Neural progenitor cell (in vitro differentiated cells): Measurements from ENCODE around the gene SHISAL2A. TPM values are rescaled to one million over a fixed set of nuclear protein-coding genes. Genes with fewer than 3 reads are reported as not detected.
A peak's percentile ranks its signal among the peaks of the same experiment; 100 is the strongest.

ENCODE experiments used
- DNase-seq: peaks from one replicate; pipeline ENCODE4 v3.0.0-alpha.2; 2016; ENCODE audit warnings: low spot score
- H2AFZ ChIP-seq: fragments of 200-600 bp; sonication (generic); replicated peaks from 2 replicates; pipeline ENCODE4 v1.6.1; 2016; ENCODE audit warnings: antibody characterized with exemption
- H3F3A ChIP-seq: fragments of 200-600 bp; sonication (generic); 2 replicates; pipeline ENCODE4 v1.6.1; 2016; ENCODE audit warnings: antibody characterized with exemption, low read depth
- H3K27ac ChIP-seq: fragments of 200-600 bp; sonication (generic); 2 replicates; pipeline ENCODE4 v1.5.1; 2016; ENCODE audit warnings: mild to moderate bottlenecking
- H3K27me3 ChIP-seq: fragments of 200-600 bp; sonication (generic); 2 replicates; pipeline ENCODE4 v1.6.1; 2016; ENCODE audit warnings: mild to moderate bottlenecking, moderate library complexity
- H3K36me3 ChIP-seq: fragments of 200-600 bp; sonication (generic); 2 replicates; pipeline ENCODE4 v1.5.1; 2016
- H3K4me1 ChIP-seq: fragments of 200-600 bp; sonication (generic); 2 replicates; pipeline ENCODE4 v1.6.1; 2016; ENCODE audit warnings: mixed run types
- H3K4me2 ChIP-seq: fragments of 200-600 bp; sonication (generic); 2 replicates; pipeline ENCODE4 v1.6.1; 2016
- H3K4me3 ChIP-seq: fragments of 200-600 bp; sonication (generic); 2 replicates; pipeline ENCODE4 v1.5.1; 2016
- H3K79me2 ChIP-seq: fragments of 200-600 bp; sonication (generic); 2 replicates; pipeline ENCODE4 v1.6.1; 2016; ENCODE audit warnings: low read depth
- H3K9ac ChIP-seq: fragments of 200-600 bp; sonication (generic); 2 replicates; pipeline ENCODE4 v1.6.1; 2016
- H3K9me3 ChIP-seq: fragments of 200-600 bp; sonication (generic); 2 replicates; pipeline ENCODE4 v1.5.1; 2016; ENCODE audit warnings: low read depth
- H4K20me1 ChIP-seq: fragments of 200-600 bp; sonication (generic); 2 replicates; pipeline ENCODE4 v1.6.1; 2016; ENCODE audit warnings: low read depth
- H3K27ac Mint-ChIP-seq: 3 replicates; pipeline ENCODE4 v1.8.0; 2021; ENCODE audit warnings: mixed read lengths
- H3K27me3 Mint-ChIP-seq: 2 replicates; pipeline ENCODE4 v1.8.0; 2022; ENCODE audit warnings: low read depth, mild to moderate bottlenecking, inconsistent platforms, moderate library complexity, mixed read lengths; ENCODE audit not compliant: insufficient read depth
- H3K36me3 Mint-ChIP-seq: 3 replicates; pipeline ENCODE4 v1.8.0; 2021; ENCODE audit warnings: mixed read lengths
- H3K4me1 Mint-ChIP-seq: 3 replicates; pipeline ENCODE4 v1.8.0; 2021; ENCODE audit warnings: mixed read lengths
- H3K4me3 Mint-ChIP-seq: 3 replicates; pipeline ENCODE4 v1.8.0; 2021; ENCODE audit warnings: mild to moderate bottlenecking, moderate library complexity, mixed read lengths
- H3K9me3 Mint-ChIP-seq: 3 replicates; pipeline ENCODE4 v1.8.0; 2020; ENCODE audit warnings: mixed read lengths
- CTCF ChIP-seq: fragments of 200-600 bp; sonication (generic); IDR thresholded peaks from 2 replicates; pipeline ENCODE4 v1.5.1; 2017; ENCODE audit warnings: antibody characterized with exemption, mild to moderate bottlenecking
- EZH2 ChIP-seq: fragments of 200-600 bp; sonication (generic); IDR thresholded peaks from 2 replicates; pipeline ENCODE4 v1.6.1; 2017; ENCODE audit warnings: antibody characterized with exemption, mild to moderate bottlenecking, moderate library complexity
- EZH2phosphoT487 ChIP-seq: fragments of 200-600 bp; sonication (generic); IDR thresholded peaks from 2 replicates; pipeline ENCODE4 v1.6.1; 2017; ENCODE audit warnings: antibody characterized with exemption
- total RNA-seq: library from RNA; depleted of rRNA; stranded (reverse); fragments of >200 nt; gene quantifications from 2 replicates; pipeline ENCODE4 v1.2.3, GENCODE V29; 2015; ENCODE audit warnings: low replicate concordance

SHISAL2A gene
- total RNA-seq, 1 donor from 2014 or later, result 0.11 TPM

- Histone ChIP-seq H3F3A (peaks cover 32% of the 10 kb centered on the region), H3K9ac (no peak overlapping the region), H3K27ac (no peak overlapping the region), H4K20me1 (no peaks in the 10 kb centered on the region), H3K36me3 (no peaks in the 10 kb centered on the region), H3K9me3 (no peaks in the 10 kb centered on the region), H3K4me1 (peaks cover 15% of the 10 kb centered on the region), H3K4me2 (no peak overlapping the region), H3K27me3 (no peaks in the 10 kb centered on the region), H2AFZ (peak overlapping the region; percentile 37), H3K79me2 (no peaks in the 10 kb centered on the region), H3K4me3 (no peak overlapping the region)
- Mint-ChIP-seq H3K27me3 (peaks cover 6% of the 10 kb centered on the region), H3K9me3 (no peaks in the 10 kb centered on the region), H3K27ac (no peak overlapping the region), H3K36me3 (no peaks in the 10 kb centered on the region), H3K4me1 (peaks cover 24% of the 10 kb centered on the region), H3K4me3 (no peak overlapping the region)
- TF ChIP-seq CTCF (no peak), EZH2phosphoT487 (no peak), EZH2 (no peak)
- DNase-seq, result no peak
Observed at GRCh38 chr1:52674497-52675384, 41.8 kb downstream of the SHISAL2A start.

DNA sequence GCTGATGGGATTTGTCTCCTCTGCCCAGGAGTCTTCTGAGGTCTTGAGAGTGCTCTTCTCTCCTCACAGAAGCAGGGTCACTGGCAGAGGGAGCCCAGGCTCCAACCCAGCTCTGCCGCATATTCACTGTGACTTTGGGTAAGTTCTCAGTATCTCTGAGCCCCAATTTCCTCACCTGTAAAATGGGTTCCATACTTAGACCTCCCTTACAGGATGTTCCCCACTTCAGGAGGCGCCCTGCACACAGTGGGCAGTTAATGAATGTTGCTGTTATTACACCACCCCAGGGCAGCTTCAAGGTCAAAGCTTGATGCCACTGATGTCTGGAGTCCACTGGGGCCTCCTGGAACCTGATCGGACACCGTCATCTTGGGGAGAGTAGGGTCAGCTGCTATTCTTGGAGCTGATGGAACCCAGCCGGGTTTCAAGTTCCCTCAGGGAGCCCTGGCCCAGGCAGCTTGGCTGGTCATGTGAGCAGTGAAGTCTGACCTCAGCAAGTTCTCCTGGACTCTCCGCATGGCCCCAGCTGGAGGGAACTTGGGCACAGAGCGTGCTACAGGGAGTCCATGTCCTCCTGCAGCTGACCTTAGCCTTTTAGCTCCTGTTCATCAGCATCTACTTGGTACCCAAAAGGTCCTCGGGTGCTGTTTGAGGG is 43.4 kb downstream of the SHISAL2A start:
- H3F3A ChIP-seq, result peaks cover 40% of the 10 kb centered on the region
- peaks cover 6% of the 10 kb centered on the region for H3K27me3 Mint-ChIP-seq
- H2AFZ ChIP-seq, result no peak overlapping the region
- peaks cover 15% of the 10 kb centered on the region for H3K4me1 ChIP-seq
- H3K27ac Mint-ChIP-seq, result no peak overlapping the region
- no peaks in the 10 kb centered on the region for H3K9me3 Mint-ChIP-seq
- H3K4me3 Mint-ChIP-seq, result no peak overlapping the region
- no peak overlapping the region for H3K27ac ChIP-seq
- TF ChIP-seq EZH2phosphoT487 (no peak), CTCF (no peak), EZH2 (no peak)
- H3K36me3 Mint-ChIP-seq, result no peaks in the 10 kb centered on the region
- no peak overlapping the region for H3K4me2 ChIP-seq
- H3K4me3 ChIP-seq, result no peak overlapping the region
- peaks cover 28% of the 10 kb centered on the region for H3K4me1 Mint-ChIP-seq
- H3K27me3 ChIP-seq, result no peaks in the 10 kb centered on the region
- no peaks in the 10 kb centered on the region for H3K79me2 ChIP-seq
- no peaks in the 10 kb centered on the region for H3K36me3 ChIP-seq
- no peaks in the 10 kb centered on the region for H3K9me3 ChIP-seq
- no peaks in the 10 kb centered on the region for H4K20me1 ChIP-seq
- H3K9ac ChIP-seq, result no peak overlapping the region
- no peak for DNase-seq

DNA sequence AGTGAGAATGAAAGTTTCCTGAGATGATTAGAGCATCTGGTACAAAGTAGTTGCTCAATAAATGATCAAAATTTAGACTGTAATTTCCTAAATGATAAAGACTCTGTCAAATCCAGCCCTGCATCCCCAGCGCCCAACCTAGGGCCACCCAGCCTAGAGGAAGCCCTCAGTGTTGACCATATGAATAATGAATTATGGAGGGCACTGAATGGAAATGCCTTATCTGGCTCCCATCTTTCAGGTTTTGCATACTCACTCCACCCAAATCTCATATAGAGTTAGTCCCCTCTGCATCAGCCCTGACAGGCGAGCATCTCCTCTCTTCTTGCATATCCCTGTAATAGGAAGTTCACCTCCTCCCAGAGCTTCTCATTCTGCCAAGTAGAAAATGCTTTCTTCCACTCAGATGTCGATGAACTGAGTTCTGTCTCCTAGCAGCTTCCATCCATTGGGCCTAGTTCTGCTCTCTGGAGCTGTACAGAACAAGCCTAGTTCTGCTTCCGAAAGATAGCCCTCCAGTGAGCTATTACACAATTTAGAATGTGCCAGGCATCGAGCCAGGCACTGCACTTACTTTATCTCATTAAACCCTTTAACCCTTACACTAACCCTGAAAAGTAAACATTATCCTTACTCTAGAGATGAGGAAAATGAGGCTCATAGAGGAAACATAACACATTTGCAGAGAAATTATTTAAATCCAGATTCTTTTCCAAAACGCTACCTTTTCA is 44.3 kb downstream of the SHISAL2A start:
- no peaks in the 10 kb centered on the region for H3K36me3 ChIP-seq
- H3K27me3 ChIP-seq, result no peaks in the 10 kb centered on the region
- H3K9me3 ChIP-seq, result no peaks in the 10 kb centered on the region
- no peak overlapping the region for H3K4me2 ChIP-seq
- H3F3A ChIP-seq, result peaks cover 40% of the 10 kb centered on the region
- peaks cover 28% of the 10 kb centered on the region for H3K4me1 Mint-ChIP-seq
- H3K4me1 ChIP-seq, result peaks cover 15% of the 10 kb centered on the region
- no peak for DNase-seq
- H4K20me1 ChIP-seq, result no peaks in the 10 kb centered on the region
- H3K4me3 Mint-ChIP-seq, result no peak overlapping the region
- no peaks in the 10 kb centered on the region for H3K9me3 Mint-ChIP-seq
- H3K79me2 ChIP-seq, result no peaks in the 10 kb centered on the region
- no peaks in the 10 kb centered on the region for H3K36me3 Mint-ChIP-seq
- no peak overlapping the region for H3K9ac ChIP-seq
- peaks cover 9% of the 10 kb centered on the region for H3K27me3 Mint-ChIP-seq
- no peak overlapping the region for H3K27ac ChIP-seq
- H3K4me3 ChIP-seq, result no peak overlapping the region
- no peak overlapping the region for H3K27ac Mint-ChIP-seq
- no peak overlapping the region for H2AFZ ChIP-seq
- TF ChIP-seq EZH2phosphoT487 (no peak), EZH2 (no peak), CTCF (no peak)
